Neuronal stem cell (in vitro differentiated cells): ENCODE data around the gene KCNK2.

Experiments used
- DNase-seq: peaks from one replicate; pipeline ENCODE4 v3.0.0-alpha.2; 2013; ENCODE audit warnings: low spot score
- H2AFZ ChIP-seq: one replicate; pipeline ENCODE4 v1.6.1; 2013; ENCODE audit warnings: mild to moderate bottlenecking, low read length, inconsistent platforms
- H2AK5ac ChIP-seq: 2 replicates; pipeline ENCODE4 v1.6.1; 2013; ENCODE audit warnings: low read depth, mild to moderate bottlenecking, inconsistent platforms, low read length, moderate library complexity, mixed read lengths
- H2BK120ac ChIP-seq: 2 replicates; pipeline ENCODE4 v1.6.1; 2013; ENCODE audit warnings: low read depth, mild to moderate bottlenecking, inconsistent platforms, low read length, moderate library complexity, mixed read lengths
- H2BK12ac ChIP-seq: one replicate; pipeline ENCODE4 v1.6.1; 2013; ENCODE audit warnings: low read length, inconsistent platforms
- H2BK15ac ChIP-seq: 2 replicates; pipeline ENCODE4 v1.6.1; 2013; ENCODE audit warnings: mild to moderate bottlenecking, low read length, inconsistent platforms, mixed read lengths
- H2BK5ac ChIP-seq: one replicate; pipeline ENCODE4 v1.6.1; 2013; ENCODE audit warnings: inconsistent platforms, mild to moderate bottlenecking, low read length, moderate library complexity
- H3K14ac ChIP-seq: one replicate; pipeline ENCODE4 v1.6.1; 2013; ENCODE audit warnings: low read length, inconsistent platforms
- H3K18ac ChIP-seq: 2 replicates; pipeline ENCODE4 v1.6.1; 2013; ENCODE audit warnings: low read length, inconsistent platforms
- H3K23ac ChIP-seq: 2 replicates; pipeline ENCODE4 v1.6.1; 2013; ENCODE audit warnings: low read depth, mild to moderate bottlenecking, mixed read lengths, low read length, inconsistent platforms; ENCODE audit not compliant: poor library complexity
- H3K27ac ChIP-seq: replicated peaks from 3 replicates; pipeline ENCODE4 v1.5.1; 2013; ENCODE audit warnings: low read length, inconsistent platforms
- H3K27me3 ChIP-seq, 3 experiments: 2 replicates each; pipeline ENCODE4 v1.6.1; 2013; ENCODE audit warnings: low read length in 3 of 3, mild to moderate bottlenecking in 2 of 3, inconsistent platforms in 1 of 3, low read depth in 1 of 3, mixed read lengths in 1 of 3, moderate library complexity in 1 of 3; ENCODE audit not compliant: control insufficient read depth in 3 of 3, insufficient read depth in 3 of 3
- H3K36me3 ChIP-seq, 2 donors: replicated peaks in 1 of 2; 2 replicates each; pipeline ENCODE4 v1.6.1; 2013; ENCODE audit warnings: low read length in 2 of 2; ENCODE audit not compliant: control insufficient read depth in 2 of 2, insufficient read depth in 2 of 2
- H3K4ac ChIP-seq: 2 replicates; pipeline ENCODE4 v1.6.1; 2013; ENCODE audit warnings: inconsistent platforms, mild to moderate bottlenecking, low read length, moderate library complexity
- H3K4me1 ChIP-seq, 2 donors: 1 replicate in 1 of 2; 2 replicates in 1 of 2; pipeline ENCODE4 v1.6.1; 2013; ENCODE audit warnings: low read length in 2 of 2, low read depth in 1 of 2; ENCODE audit not compliant: control insufficient read depth in 2 of 2, insufficient read depth in 1 of 2
- H3K4me2 ChIP-seq: one replicate; pipeline ENCODE4 v1.6.1; 2013; ENCODE audit warnings: mild to moderate bottlenecking, low read length, inconsistent platforms; ENCODE audit not compliant: insufficient read depth, poor library complexity, severe bottlenecking
- H3K4me3 ChIP-seq, 2 donors: 2 replicates each; pipeline ENCODE4 v1.5.1; 2013; ENCODE audit warnings: low read length in 2 of 2, mild to moderate bottlenecking in 2 of 2, inconsistent platforms in 1 of 2, moderate library complexity in 1 of 2
- H3K79me1 ChIP-seq: one replicate; pipeline ENCODE4 v1.6.1; 2013; ENCODE audit warnings: low read depth, mild to moderate bottlenecking, inconsistent platforms, low read length, moderate library complexity
- H3K9ac ChIP-seq: one replicate; pipeline ENCODE4 v1.6.1; 2013; ENCODE audit warnings: mild to moderate bottlenecking, low read depth, low read length, inconsistent platforms; ENCODE audit not compliant: poor library complexity
- H3K9me3 ChIP-seq, 2 donors: replicated peaks in 1 of 2; 2 replicates each; pipeline versions ENCODE3 to v1.6.1; 2013; ENCODE audit warnings: low read length in 2 of 2, mild to moderate bottlenecking in 2 of 2, inconsistent platforms in 1 of 2, low read depth in 1 of 2, mixed read lengths in 1 of 2, moderate library complexity in 1 of 2; ENCODE audit not compliant: control insufficient read depth in 2 of 2, insufficient read depth in 1 of 2
- H4K8ac ChIP-seq: one replicate; pipeline ENCODE4 v1.6.1; 2013; ENCODE audit warnings: low read depth, mild to moderate bottlenecking, inconsistent platforms, low read length, moderate library complexity
- H4K91ac ChIP-seq: one replicate; pipeline ENCODE4 v1.6.1; 2013; ENCODE audit warnings: low read length, low read depth, mild to moderate bottlenecking, inconsistent platforms; ENCODE audit not compliant: poor library complexity
- WGBS, 2 donors: extraction: QIAGEN DNeasy Blood & Tissue Kit; methylation state at CpG; one replicate each; pipeline ENCODE4 v1.1.7; 2013; ENCODE audit warnings: missing lambda C conversion rate in 2 of 2, mixed read lengths in 1 of 2; ENCODE audit not compliant: insufficient read length in 2 of 2, insufficient replicate concordance in 1 of 2; ENCODE audit errors: extremely low coverage in 2 of 2; 5-methylcytosine and 5-hydroxymethylcytosine counted together

The KCNK2 gene

GRCh38 chr1:215228193-215228592, 145.7 kb downstream of the KCNK2 start:
- Histone ChIP-seq H3K4me1 (no peaks in the 10 kb centered on the region), H2BK12ac (no peak overlapping the region), H3K9ac (no peak overlapping the region), H2BK120ac (no peak overlapping the region), H3K4ac (no peak overlapping the region), H3K9me3 (no peaks in the 10 kb centered on the region), H2AFZ (no peak overlapping the region), H2BK5ac (no peak overlapping the region), H3K4me2 (no peak overlapping the region), H3K36me3 (no peaks in the 10 kb centered on the region), H3K4me3 (no peak overlapping the region), H3K14ac (no peak overlapping the region), H3K27me3 (no peaks in the 10 kb centered on the region), H2BK15ac (no peak overlapping the region), H3K79me1 (no peaks in the 10 kb centered on the region), H3K27ac (no peak overlapping the region), H3K23ac (no peak overlapping the region), H3K18ac (no peak overlapping the region), H2AK5ac (no peak overlapping the region), H4K91ac (no peak overlapping the region), H4K8ac (no peak overlapping the region)
- no CpG with 5 or more reads among the region's 6 CpGs for WGBS, 2 donors
- no peak for DNase-seq

- WGBS, 2 donors, result no CpG with 5 or more reads among the region's 3 CpGs
Measured at GRCh38 chr1:215241451-215241850, 158.9 kb downstream of the KCNK2 start.

GRCh38 chr1:215243345-215244054, 161.0 kb downstream of the KCNK2 start:
- WGBS, 2 donors, result no CpG with 5 or more reads among the region's 4 CpGs

More at GRCh38 chr1:215241451-215241850, 158.9 kb downstream of the KCNK2 start:
- Histone ChIP-seq H3K4me1 (no peaks in the 10 kb centered on the region), H2BK5ac (no peak overlapping the region), H2BK120ac (no peak overlapping the region), H3K4ac (no peak overlapping the region), H2AK5ac (no peak overlapping the region), H3K9me3 (no peaks in the 10 kb centered on the region), H2BK15ac (no peak overlapping the region), H4K8ac (no peak overlapping the region), H3K27me3 (no peaks in the 10 kb centered on the region), H3K36me3 (no peaks in the 10 kb centered on the region), H2AFZ (no peak overlapping the region), H3K79me1 (no peaks in the 10 kb centered on the region), H4K91ac (no peak overlapping the region), H3K9ac (no peak overlapping the region), H3K14ac (no peak overlapping the region), H3K23ac (no peak overlapping the region), H3K18ac (no peak overlapping the region), H3K27ac (no peak overlapping the region), H3K4me2 (no peak overlapping the region), H3K4me3 (no peak overlapping the region), H2BK12ac (no peak overlapping the region)
- no peak for DNase-seq

GRCh38 chr1:215250913-215251312, 168.4 kb downstream of the KCNK2 start:
- WGBS, 2 donors, result 100% methylated on average over 1 of the region's 2 CpGs; no CpG with 5 or more reads in 1 of the 2 donors
- H2BK12ac ChIP-seq, result no peak overlapping the region

More at GRCh38 chr1:215243345-215244054, 161.0 kb downstream of the KCNK2 start:
- Histone ChIP-seq H3K4ac (no peak overlapping the region), H2BK15ac (no peak overlapping the region), H3K23ac (no peak overlapping the region), H3K18ac (no peak overlapping the region), H3K79me1 (no peaks in the 10 kb centered on the region), H4K8ac (no peak overlapping the region), H2AFZ (no peak overlapping the region), H3K4me3 (no peak overlapping the region), H3K9me3 (no peaks in the 10 kb centered on the region), H2AK5ac (no peak overlapping the region), H3K4me2 (no peak overlapping the region), H3K36me3 (no peaks in the 10 kb centered on the region), H3K4me1 (no peaks in the 10 kb centered on the region), H3K27me3 (no peaks in the 10 kb centered on the region), H4K91ac (no peak overlapping the region), H3K14ac (no peak overlapping the region), H2BK120ac (no peak overlapping the region), H3K27ac (no peak overlapping the region), H3K9ac (no peak overlapping the region), H2BK12ac (no peak overlapping the region), H2BK5ac (no peak overlapping the region)
- no peak for DNase-seq

More at GRCh38 chr1:215250913-215251312, 168.4 kb downstream of the KCNK2 start:
- H3K18ac ChIP-seq, result no peak overlapping the region
- no peak overlapping the region for H4K91ac ChIP-seq
- H2AK5ac ChIP-seq, result no peak overlapping the region
- no peak overlapping the region for H3K4ac ChIP-seq
- no peak overlapping the region for H3K14ac ChIP-seq
- H3K9ac ChIP-seq, result no peak overlapping the region
- no peak overlapping the region for H2BK5ac ChIP-seq
- H3K4me1 ChIP-seq, result no peaks in the 10 kb centered on the region
- no peak overlapping the region for H3K4me2 ChIP-seq
- no peak overlapping the region for H3K4me3 ChIP-seq
- no peak overlapping the region for H2AFZ ChIP-seq
- H4K8ac ChIP-seq, result no peak overlapping the region
- no peak overlapping the region for H2BK120ac ChIP-seq
- no peak overlapping the region for H2BK15ac ChIP-seq
- DNase-seq, result no peak
- no peak overlapping the region for H3K27ac ChIP-seq
- H3K27me3 ChIP-seq, result no peaks in the 10 kb centered on the region
- H3K9me3 ChIP-seq, result no peaks in the 10 kb centered on the region
- no peak overlapping the region for H3K23ac ChIP-seq
- no peaks in the 10 kb centered on the region for H3K79me1 ChIP-seq
- H3K36me3 ChIP-seq, result no peaks in the 10 kb centered on the region
